ENCODE data around the gene NTF3. TPM values are rescaled to one million over a fixed set of nuclear protein-coding genes. Genes with fewer than 3 reads are reported as not detected.

The NTF3 gene
- total RNA-seq, 2 experiments from 2014 or later, result not detected

DNA sequence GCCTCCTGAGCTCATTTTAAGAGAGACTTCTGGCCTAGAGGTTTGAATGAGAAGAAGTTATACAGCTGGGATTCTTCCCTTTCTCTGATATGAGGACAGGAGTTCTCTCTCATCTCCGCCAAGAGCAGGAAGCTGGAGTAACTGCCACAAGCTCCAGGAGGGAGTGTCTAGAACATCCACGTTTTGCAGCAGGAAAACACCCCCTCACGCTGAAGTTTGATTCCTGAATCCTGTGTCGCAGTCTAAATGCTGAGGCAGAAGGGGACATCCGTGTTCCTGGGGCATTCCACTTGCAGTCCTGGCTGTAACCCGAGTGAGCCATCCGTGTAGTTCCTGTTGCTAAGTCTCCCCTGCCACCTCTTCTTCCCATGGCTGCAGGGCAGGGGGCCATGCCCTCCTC is 38.3 kb downstream of the NTF3 start:
- H3K36me3 Mint-ChIP-seq (ENCODE audit: low read depth), result no peaks in the 10 kb centered on the region
- Histone ChIP-seq H3K9me3 (ENCODE audit: control insufficient read depth in 1 of 2, insufficient read depth in 1 of 2, low read length in 2 of 2) (peaks cover 0 to 3% of the 10 kb centered on the region in 2 experiments), H3K27ac (ENCODE audit: low read depth in 1 of 2, low read length in 2 of 2) (no peak overlapping the region), H3K4me1 (ENCODE audit: insufficient read depth, low read length) (no peaks in the 10 kb centered on the region), H3K36me3 (ENCODE audit: insufficient read depth, low read length) (no peaks in the 10 kb centered on the region), H3K27me3 (ENCODE audit: control insufficient read depth in 1 of 2, insufficient read depth in 2 of 2, low read length in 2 of 2) (peaks cover 0 to 8% of the 10 kb centered on the region in 2 experiments), H3K4me3 (ENCODE audit: low read length) (no peak overlapping the region)
- no peak overlapping the region for H3K4me3 Mint-ChIP-seq
- POLR2A ChIA-PET, result no interaction called here
- peaks cover 45% of the 10 kb centered on the region for H3K27me3 Mint-ChIP-seq
- CTCF ChIA-PET, result no interaction called here
- no peak for DNase-seq
- H3K9me3 Mint-ChIP-seq, result no peaks in the 10 kb centered on the region
- H3K27ac Mint-ChIP-seq, result no peak overlapping the region
- no peak for TF ChIP-seq CTCF (IDR thresholded peaks at IDR 0.05)
- intact Hi-C loops (cut with DNase I, micrococcal nuclease), result no loop called here
- no peak for ATAC-seq (ENCODE audit: poor library complexity)
- H3K4me1 Mint-ChIP-seq (ENCODE audit: low read depth), result no peaks in the 10 kb centered on the region

DNA sequence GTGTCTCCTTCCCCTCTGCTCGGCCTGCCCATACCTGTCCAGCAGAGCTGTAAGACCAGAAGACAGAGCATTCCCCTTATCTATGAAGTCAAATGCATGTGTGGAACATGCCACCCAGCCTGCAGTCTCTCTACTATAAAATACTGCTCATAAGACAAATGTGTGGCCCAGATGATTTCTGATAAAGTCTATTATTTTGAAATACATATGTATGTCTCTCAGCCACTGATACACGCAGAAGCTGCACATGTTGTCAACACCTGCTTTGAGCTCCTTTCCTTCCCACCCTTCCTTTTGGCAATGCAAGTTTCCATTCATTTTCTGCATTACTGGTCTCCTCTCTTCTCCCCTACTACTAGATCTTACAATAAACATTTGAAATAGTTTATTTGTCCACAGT is 38.8 kb downstream of the NTF3 start:
- Histone ChIP-seq H3K27me3 (ENCODE audit: control insufficient read depth in 1 of 2, insufficient read depth in 2 of 2, low read length in 2 of 2) (peaks cover 0 to 6% of the 10 kb centered on the region in 2 experiments), H3K27ac (ENCODE audit: low read depth in 1 of 2, low read length in 2 of 2) (no peak overlapping the region), H3K9me3 (ENCODE audit: control insufficient read depth in 1 of 2, insufficient read depth in 1 of 2, low read length in 2 of 2) (peaks cover 0 to 3% of the 10 kb centered on the region in 2 experiments), H3K4me3 (ENCODE audit: low read length) (no peak overlapping the region), H3K4me1 (ENCODE audit: insufficient read depth, low read length) (no peaks in the 10 kb centered on the region), H3K36me3 (ENCODE audit: insufficient read depth, low read length) (no peaks in the 10 kb centered on the region)
- Mint-ChIP-seq H3K27me3 (peaks cover 45% of the 10 kb centered on the region), H3K9me3 (no peaks in the 10 kb centered on the region), H3K4me1 (ENCODE audit: low read depth) (no peaks in the 10 kb centered on the region), H3K4me3 (no peak overlapping the region), H3K36me3 (ENCODE audit: low read depth) (no peaks in the 10 kb centered on the region), H3K27ac (no peak overlapping the region)
- ChIA-PET CTCF (no interaction called here), POLR2A (no interaction called here)
- ATAC-seq (ENCODE audit: poor library complexity) (no peak), DNase-seq (no peak)
- TF ChIP-seq CTCF (IDR thresholded peaks at IDR 0.05), result no peak
- intact Hi-C loops (cut with DNase I, micrococcal nuclease), result no loop called here

DNA sequence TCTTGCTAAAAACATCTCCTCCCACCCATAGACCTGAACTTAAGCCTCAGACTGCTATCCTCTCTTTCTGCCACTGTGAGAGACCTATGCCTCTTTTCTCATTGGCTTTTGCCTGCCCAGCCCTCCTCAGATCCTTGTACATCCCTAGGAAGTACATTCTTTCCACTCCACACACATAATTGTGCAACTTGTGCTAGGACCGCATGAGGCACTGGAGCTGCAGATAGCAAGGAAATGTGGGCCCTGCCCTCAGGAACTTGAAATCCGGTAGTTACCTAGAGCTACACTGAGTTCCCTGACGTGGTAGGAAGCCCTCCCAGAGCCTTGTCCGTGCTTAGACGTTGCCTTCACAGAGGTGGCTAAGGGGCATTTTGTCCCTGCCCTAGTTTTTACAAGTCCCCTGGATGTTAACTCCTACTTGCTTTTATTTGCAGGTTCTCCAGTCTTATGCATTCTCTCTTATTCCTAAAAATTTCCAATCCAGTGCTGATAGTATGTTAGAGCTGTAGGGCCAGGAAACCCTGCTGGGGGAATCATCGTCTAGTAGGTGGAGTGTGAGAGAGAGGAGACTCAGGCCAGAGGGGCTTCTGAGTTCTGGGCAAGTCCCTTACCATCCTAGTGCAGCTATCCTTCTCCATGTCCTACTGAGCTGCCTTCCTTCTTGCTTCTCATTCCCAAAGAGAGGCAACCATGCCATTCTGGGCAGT is 41.3 kb downstream of the NTF3 start:
- H3K36me3 Mint-ChIP-seq (ENCODE audit: low read depth), result no peaks in the 10 kb centered on the region
- Histone ChIP-seq H3K4me1 (ENCODE audit: insufficient read depth, low read length) (no peaks in the 10 kb centered on the region), H3K27ac (ENCODE audit: low read depth in 1 of 2, low read length in 2 of 2) (no peak overlapping the region), H3K36me3 (ENCODE audit: insufficient read depth, low read length) (no peaks in the 10 kb centered on the region), H3K9me3 (ENCODE audit: control insufficient read depth in 1 of 2, insufficient read depth in 1 of 2, low read length in 2 of 2) (peaks cover 0 to 3% of the 10 kb centered on the region in 2 experiments), H3K27me3 (ENCODE audit: control insufficient read depth in 1 of 2, insufficient read depth in 2 of 2, low read length in 2 of 2) (no peaks in the 10 kb centered on the region), H3K4me3 (ENCODE audit: low read length) (no peak overlapping the region)
- POLR2A ChIA-PET, result no interaction called here
- TF ChIP-seq CTCF (IDR thresholded peaks at IDR 0.05), result no peak
- peaks cover 39% of the 10 kb centered on the region for H3K27me3 Mint-ChIP-seq
- H3K4me3 Mint-ChIP-seq, result no peak overlapping the region
- ATAC-seq (ENCODE audit: poor library complexity), result no peak
- CTCF ChIA-PET, result no interaction called here
- intact Hi-C loops (cut with DNase I, micrococcal nuclease), result no loop called here
- no peaks in the 10 kb centered on the region for H3K4me1 Mint-ChIP-seq (ENCODE audit: low read depth)
- H3K9me3 Mint-ChIP-seq, result no peaks in the 10 kb centered on the region
- no peak for DNase-seq
- no peak overlapping the region for H3K27ac Mint-ChIP-seq
